ENCODE measurements around the gene LRBA.

LRBA gene

DNA sequence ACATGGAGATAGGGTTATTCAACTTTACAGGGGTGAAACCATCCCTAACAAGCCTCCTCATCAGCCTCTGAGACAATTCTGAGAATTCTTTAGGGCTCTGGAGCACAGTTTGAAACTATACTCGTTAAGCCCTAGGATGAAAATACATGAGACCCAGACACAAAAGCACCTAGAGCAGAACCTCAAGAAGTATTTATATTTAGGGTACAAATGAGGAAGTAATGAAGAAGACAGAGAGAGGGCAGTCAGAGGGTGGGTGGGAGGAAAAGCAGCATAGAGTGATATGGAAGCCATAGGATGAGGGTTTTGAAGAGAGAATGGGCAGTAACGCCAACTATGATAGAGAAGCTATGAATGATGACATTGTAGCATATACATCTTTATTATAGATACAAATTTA is 686.6 kb downstream of the LRBA start:
- no peaks in the 10 kb centered on the region for H3K4me1 Mint-ChIP-seq
- no peaks in the 10 kb centered on the region for H3K9me3 Mint-ChIP-seq
- no peak overlapping the region for H3K4me3 Mint-ChIP-seq
- DNase-seq (no peak), ATAC-seq (no peak)
- no peaks in the 10 kb centered on the region for H3K27me3 Mint-ChIP-seq
- H3K27ac Mint-ChIP-seq: no peak overlapping the region

- DNase-seq: no peak
- Mint-ChIP-seq H3K27me3 (no peaks in the 10 kb centered on the region), H3K9me3 (no peaks in the 10 kb centered on the region), H3K4me1 (no peaks in the 10 kb centered on the region), H3K27ac (peak overlapping the region in 1 of 2 donors; percentile 48), H3K4me3 (no peak overlapping the region)
- no peak for ATAC-seq
These were observed 687.8 kb downstream of the LRBA start for GRCh38 chr4:150327262-150327780.

DNA sequence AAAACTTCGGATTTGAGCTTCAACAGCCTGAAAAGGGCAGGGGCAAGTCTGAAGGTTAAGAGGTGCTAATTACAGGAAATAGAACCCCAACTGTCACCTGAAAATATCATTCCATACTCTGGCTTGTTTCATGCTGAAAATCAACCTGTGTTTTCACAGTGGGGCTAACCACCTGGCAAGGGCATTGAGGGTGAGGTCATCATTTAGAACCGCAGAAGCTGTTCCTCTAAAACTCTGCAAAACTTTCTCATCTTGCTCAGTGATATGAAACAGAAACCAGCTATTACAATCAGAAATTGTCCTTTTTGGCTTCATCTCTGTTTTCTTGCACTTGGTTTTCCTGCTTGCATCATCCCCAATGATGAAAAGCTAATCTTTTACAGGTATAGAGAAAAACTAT is 689.2 kb downstream of the LRBA start:
- no peak for DNase-seq
- no peak overlapping the region for H3K27ac Mint-ChIP-seq
- H3K27me3 Mint-ChIP-seq: no peaks in the 10 kb centered on the region
- ATAC-seq: no peak
- no peaks in the 10 kb centered on the region for H3K4me1 Mint-ChIP-seq
- H3K9me3 Mint-ChIP-seq: no peaks in the 10 kb centered on the region
- H3K4me3 Mint-ChIP-seq: no peak overlapping the region

DNA sequence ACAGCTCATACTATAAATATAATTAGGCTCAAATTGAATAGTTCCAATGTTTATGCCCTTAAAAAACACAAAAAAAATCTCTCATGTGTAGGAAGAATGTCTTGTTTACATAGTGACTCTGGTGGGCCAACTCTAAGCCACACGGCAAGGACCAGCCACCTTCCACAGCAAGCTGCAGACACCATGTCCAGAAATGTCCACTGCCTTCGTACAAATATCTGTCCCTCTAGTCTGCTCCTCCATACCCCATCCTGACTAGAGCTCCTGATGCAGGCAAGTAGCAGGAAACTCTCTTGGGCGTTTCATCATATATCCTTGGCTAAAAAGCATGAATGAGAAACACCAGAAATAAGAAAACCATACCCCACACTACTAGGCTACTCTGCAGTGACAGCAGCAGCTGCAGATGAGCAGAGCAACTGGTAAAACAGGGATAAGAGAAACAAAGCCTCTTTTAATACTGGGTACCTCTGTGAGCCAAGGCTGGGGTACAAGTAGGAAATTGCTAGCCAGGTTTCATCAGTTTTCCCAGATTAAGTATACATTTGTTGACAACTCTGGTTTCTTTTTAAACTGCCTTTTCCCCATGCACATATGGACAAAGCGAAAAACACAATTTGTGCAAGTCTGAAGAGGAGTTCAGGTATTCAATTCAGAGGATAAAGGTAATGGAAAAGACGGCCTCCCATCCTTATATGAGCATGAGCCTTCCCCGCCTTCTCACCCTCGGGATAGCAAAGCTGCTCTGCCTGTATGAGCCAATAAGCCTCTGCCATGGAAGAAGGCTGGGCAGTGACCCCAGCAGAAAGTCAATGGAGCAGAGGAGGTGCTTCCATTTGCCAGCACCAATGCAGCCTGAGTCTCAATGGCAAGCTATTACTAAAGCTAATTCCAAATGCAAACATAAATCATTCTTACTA is 691.4 kb downstream of the LRBA start:
- H3K4me3 Mint-ChIP-seq: no peak overlapping the region
- no peak for DNase-seq

GRCh38 chr4:150322646-150323045 is 692.4 kb downstream of the LRBA start:
- Mint-ChIP-seq H3K27ac (no peak overlapping the region), H3K27me3 (no peaks in the 10 kb centered on the region), H3K4me3 (no peak overlapping the region), H3K9me3 (no peaks in the 10 kb centered on the region), H3K4me1 (no peaks in the 10 kb centered on the region)
- DNase-seq (no peak), ATAC-seq (no peak)

More for the DNA sequence above, 691.4 kb downstream of the LRBA start:
- H3K27ac Mint-ChIP-seq: no peak overlapping the region
- no peaks in the 10 kb centered on the region for H3K9me3 Mint-ChIP-seq
- no peaks in the 10 kb centered on the region for H3K27me3 Mint-ChIP-seq
- no peaks in the 10 kb centered on the region for H3K4me1 Mint-ChIP-seq
- no peak for ATAC-seq

- peaks cover 6% of the 10 kb centered on the region for H3K4me1 Mint-ChIP-seq
These were observed 694.0 kb downstream of the LRBA start for GRCh38 chr4:150321113-150321512.

GRCh38 chr4:150318971-150319370 is 696.1 kb downstream of the LRBA start:
- Mint-ChIP-seq H3K27ac (no peak overlapping the region), H3K4me1 (peaks cover 6% of the 10 kb centered on the region), H3K27me3 (no peaks in the 10 kb centered on the region), H3K4me3 (no peak overlapping the region), H3K9me3 (no peaks in the 10 kb centered on the region)
- no peak for DNase-seq
- ATAC-seq: no peak

More at GRCh38 chr4:150321113-150321512, 694.0 kb downstream of the LRBA start:
- no peak for DNase-seq
- Mint-ChIP-seq H3K4me3 (no peak overlapping the region), H3K27me3 (no peaks in the 10 kb centered on the region), H3K9me3 (no peaks in the 10 kb centered on the region), H3K27ac (no peak overlapping the region)
- ATAC-seq: no peak

DNA sequence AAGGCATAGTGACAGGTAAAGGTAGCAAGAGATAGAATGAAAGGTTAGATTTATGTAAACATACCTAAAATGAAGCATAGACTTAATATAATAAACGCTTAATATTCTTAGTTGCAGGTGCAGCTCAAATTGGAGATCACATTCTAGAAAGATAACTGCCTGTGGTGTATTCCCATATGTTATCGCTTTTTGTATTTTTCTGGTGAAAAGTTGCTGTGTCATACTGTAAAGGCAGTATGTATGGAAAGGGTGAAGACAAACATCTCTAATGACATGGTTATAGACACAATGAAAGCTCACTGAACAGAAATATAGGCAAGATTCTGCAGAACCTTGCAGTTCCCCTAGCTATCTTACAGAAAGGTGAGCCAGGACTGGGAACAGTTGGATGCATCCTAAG is 696.6 kb downstream of the LRBA start:
- DNase-seq (no peak), ATAC-seq (no peak)
- no peak overlapping the region for H3K4me3 Mint-ChIP-seq
- H3K27ac Mint-ChIP-seq: no peak overlapping the region
- peaks cover 6% of the 10 kb centered on the region for H3K4me1 Mint-ChIP-seq
- H3K27me3 Mint-ChIP-seq: no peaks in the 10 kb centered on the region
- H3K9me3 Mint-ChIP-seq: no peaks in the 10 kb centered on the region

DNA sequence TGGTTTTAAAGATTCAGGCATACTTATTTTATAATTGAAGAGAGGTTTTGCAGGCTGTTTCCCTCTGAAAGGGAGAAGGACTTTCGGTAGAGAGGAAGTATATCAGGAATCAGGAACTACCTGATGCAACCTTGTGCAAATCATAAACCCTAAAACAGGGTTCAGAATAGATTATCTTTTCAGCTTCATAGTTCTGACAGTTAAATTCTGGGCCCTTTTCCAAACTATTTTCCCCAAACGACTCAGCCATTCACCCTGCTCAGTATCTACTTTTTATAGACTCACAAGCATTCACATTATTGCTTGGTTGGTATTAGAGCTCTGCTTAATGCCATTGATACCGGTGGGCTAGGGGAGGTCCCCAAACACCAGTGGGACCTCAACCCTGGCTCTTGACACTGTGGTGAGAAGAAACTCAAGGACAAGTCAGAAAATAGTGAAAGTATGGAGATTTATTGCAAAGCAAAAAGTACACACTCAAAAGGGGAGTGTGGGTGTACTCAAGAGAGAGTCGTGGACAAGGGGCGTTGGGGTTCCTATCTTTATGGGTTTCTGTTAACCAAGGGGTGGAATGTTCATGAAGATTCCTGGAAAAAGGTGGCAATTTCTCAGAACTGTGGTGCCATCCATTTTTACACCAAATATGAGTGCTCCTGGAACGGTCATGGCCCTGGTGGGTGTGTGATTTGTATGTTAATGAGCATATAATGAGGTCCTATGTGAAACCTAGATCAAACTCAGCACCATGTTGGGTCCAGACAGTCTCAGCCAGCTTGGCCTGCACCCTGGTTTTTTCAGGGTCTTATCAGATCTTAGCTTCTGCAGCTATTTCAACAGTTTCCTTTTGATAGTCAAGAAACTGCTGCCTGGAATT is 698.5 kb downstream of the LRBA start:
- Mint-ChIP-seq H3K27ac (peak overlapping the region in 1 of 2 donors; percentile 90), H3K4me1 (peaks cover 6% of the 10 kb centered on the region), H3K4me3 (no peak overlapping the region), H3K9me3 (no peaks in the 10 kb centered on the region), H3K27me3 (no peaks in the 10 kb centered on the region)
- ATAC-seq: no peak
- DNase-seq: no peak

DNA sequence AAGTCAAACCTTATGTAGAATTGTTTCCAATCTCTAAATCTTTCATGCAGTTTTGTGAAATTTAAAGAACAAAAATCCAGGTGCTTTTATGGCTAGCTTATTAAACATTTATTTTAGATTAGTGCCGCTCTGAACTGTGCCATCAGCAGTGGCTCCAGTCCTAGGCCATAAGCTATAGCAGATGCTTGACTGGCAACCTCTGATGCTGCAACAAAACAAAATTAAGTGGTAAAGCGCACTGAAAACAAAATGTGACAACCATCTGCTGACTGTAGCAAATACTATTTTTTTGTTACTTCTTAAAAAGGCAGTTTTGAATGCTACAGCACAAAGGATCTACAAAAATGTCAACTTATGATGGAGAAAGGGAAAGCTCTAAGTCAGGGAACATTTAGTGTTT is 699.4 kb downstream of the LRBA start:
- no peak for ATAC-seq
- Mint-ChIP-seq H3K9me3 (no peaks in the 10 kb centered on the region), H3K4me1 (peaks cover 6% of the 10 kb centered on the region), H3K27me3 (no peaks in the 10 kb centered on the region), H3K27ac (no peak overlapping the region), H3K4me3 (no peak overlapping the region)
- no peak for DNase-seq

- ATAC-seq (no peak), DNase-seq (no peak)
- H3K4me3 Mint-ChIP-seq: no peak overlapping the region
- no peaks in the 10 kb centered on the region for H3K9me3 Mint-ChIP-seq
- no peaks in the 10 kb centered on the region for H3K27me3 Mint-ChIP-seq
- no peak overlapping the region for H3K27ac Mint-ChIP-seq
- H3K4me1 Mint-ChIP-seq: peaks cover 6% of the 10 kb centered on the region
These were observed 699.9 kb downstream of the LRBA start for GRCh38 chr4:150315175-150315574.

GRCh38 chr4:150314031-150314430 is 701.1 kb downstream of the LRBA start:
- DNase-seq: no peak
- Mint-ChIP-seq H3K4me1 (peaks cover 6% of the 10 kb centered on the region), H3K27ac (no peak overlapping the region), H3K27me3 (no peaks in the 10 kb centered on the region), H3K4me3 (no peak overlapping the region), H3K9me3 (no peaks in the 10 kb centered on the region)
- no peak for ATAC-seq

GRCh38 chr4:150310159-150310895 is 704.8 kb downstream of the LRBA start:
- Mint-ChIP-seq H3K9me3 (no peaks in the 10 kb centered on the region), H3K4me1 (no peaks in the 10 kb centered on the region), H3K27me3 (no peaks in the 10 kb centered on the region), H3K4me3 (no peak overlapping the region), H3K27ac (no peak overlapping the region)
- no peak for ATAC-seq
- DNase-seq: no peak

- no peaks in the 10 kb centered on the region for H3K27me3 Mint-ChIP-seq
- no peak overlapping the region for H3K27ac Mint-ChIP-seq
- ATAC-seq: no peak
These were observed 706.1 kb downstream of the LRBA start for GRCh38 chr4:150308824-150309472.

DNA sequence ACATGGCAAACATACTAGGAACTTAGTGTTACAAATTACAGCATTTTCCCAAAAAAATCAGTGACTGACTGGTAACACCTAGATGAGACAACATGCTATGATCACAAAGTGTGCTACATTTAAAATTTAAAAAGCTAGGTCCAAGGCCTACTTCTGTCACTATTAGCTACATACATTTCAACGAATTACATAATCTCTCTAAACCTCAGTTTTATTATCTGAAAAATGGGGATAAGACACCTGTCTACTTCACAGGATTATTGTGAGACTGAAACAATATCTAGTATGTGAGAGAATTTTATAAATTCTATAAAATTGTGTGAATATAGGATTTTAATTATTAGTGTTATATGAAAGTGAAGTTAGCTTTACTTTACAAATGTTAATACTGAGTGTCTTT is 708.4 kb downstream of the LRBA start:
- no peak for DNase-seq

More at GRCh38 chr4:150308824-150309472, 706.1 kb downstream of the LRBA start:
- no peaks in the 10 kb centered on the region for H3K9me3 Mint-ChIP-seq
- no peak overlapping the region for H3K4me3 Mint-ChIP-seq
- H3K4me1 Mint-ChIP-seq: no peaks in the 10 kb centered on the region
- DNase-seq: no peak

More for the DNA sequence above, 708.4 kb downstream of the LRBA start:
- H3K4me1 Mint-ChIP-seq: peaks cover 6% of the 10 kb centered on the region
- H3K4me3 Mint-ChIP-seq: no peak overlapping the region
- H3K27me3 Mint-ChIP-seq: no peaks in the 10 kb centered on the region
- H3K27ac Mint-ChIP-seq: no peak overlapping the region
- ATAC-seq: no peak
- H3K9me3 Mint-ChIP-seq: no peaks in the 10 kb centered on the region

All from stimulated activated naive CD8-positive, alpha-beta T cell treated with anti-CD3 and anti-CD28 coated beads, Interleukin-15, amount 100 ng/mL, for 72 hours (primary cell).